Naive thymus-derived CD4-positive, alpha-beta T cell (primary cell): Measurements from ENCODE around the gene ASAP2. TPM values are rescaled to one million over a fixed set of nuclear protein-coding genes. Genes with fewer than 3 reads are reported as not detected.

Source experiments
- ATAC-seq: fragments of 150-1000 bp; cut with Tn5 transposase; 2 replicates; pipeline ENCODE4 v1.10.0; 2021; ENCODE audit warnings: mild to moderate bottlenecking, moderate library complexity
- CTCF ChIA-PET: fragments of 350-600 bp; sonication (Branson Sonifier 250); formaldehyde crosslinking; loops from one replicate; lab custom pipeline; 2021; ENCODE audit warnings: antibody characterized with exemption; lab: Charles Lee
- POLR2A ChIA-PET: fragments of 350-600 bp; sonication (Branson Sonifier 250); formaldehyde crosslinking; loops from one replicate; lab custom pipeline; 2021; ENCODE audit warnings: antibody characterized with exemption, inconsistent platforms; lab: Charles Lee
- DNase-seq, 9 donors: peaks; one replicate each; pipeline versions ENCODE4 v3.0.0 to v3.0.0-alpha.2; 2020 to 2022; ENCODE audit warnings: mixed read lengths in 1 of 9
- H3K27ac ChIP-seq: one replicate; pipeline ENCODE4 v1.7.0; 2013; ENCODE audit warnings: mild to moderate bottlenecking, low read depth, low read length, moderate library complexity
- H3K27me3 ChIP-seq, 2 donors: one replicate each; pipeline ENCODE4 v1.7.0; 2013; ENCODE audit warnings: low read length in 2 of 2, mild to moderate bottlenecking in 2 of 2, moderate library complexity in 2 of 2; ENCODE audit not compliant: control insufficient read depth in 2 of 2, insufficient read depth in 2 of 2
- H3K36me3 ChIP-seq, 3 experiments: 1 replicate in 2 of 3; 2 replicates in 1 of 3; pipeline ENCODE4 v1.7.0; 2013; ENCODE audit warnings: low read length in 3 of 3, mild to moderate bottlenecking in 3 of 3, moderate library complexity in 1 of 3; ENCODE audit not compliant: insufficient read depth in 3 of 3, control insufficient read depth in 2 of 3
- H3K4me1 ChIP-seq, 2 donors: one replicate each; pipeline ENCODE4 v1.7.0; 2013; ENCODE audit warnings: low read length in 2 of 2, mild to moderate bottlenecking in 2 of 2, moderate library complexity in 1 of 2; ENCODE audit not compliant: control insufficient read depth in 2 of 2, insufficient read depth in 2 of 2
- H3K4me3 ChIP-seq: 2 replicates; pipeline ENCODE4 v1.7.0; 2013; ENCODE audit warnings: mild to moderate bottlenecking, low read length
- H3K9me3 ChIP-seq, 3 experiments: 1 replicate in 2 of 3; 2 replicates in 1 of 3; pipeline ENCODE4 v1.7.0; 2013; ENCODE audit warnings: low read length in 3 of 3; ENCODE audit not compliant: control insufficient read depth in 2 of 3
- H3K27ac Mint-ChIP-seq, 9 donors: one replicate each; pipeline ENCODE4 v1.8.0; 2020 to 2022; ENCODE audit warnings: mixed read lengths in 9 of 9, mild to moderate bottlenecking in 8 of 9, moderate library complexity in 5 of 9, inconsistent platforms in 2 of 9
- H3K27me3 Mint-ChIP-seq, 5 donors: one replicate each; pipeline ENCODE4 v1.8.0; 2021 to 2022; ENCODE audit warnings: mixed read lengths in 5 of 5, mild to moderate bottlenecking in 1 of 5
- H3K36me3 Mint-ChIP-seq, 5 donors: one replicate each; pipeline ENCODE4 v1.8.0; 2020 to 2022; ENCODE audit warnings: mixed read lengths in 5 of 5, mild to moderate bottlenecking in 3 of 5, inconsistent platforms in 1 of 5
- H3K4me1 Mint-ChIP-seq, 7 donors: one replicate each; pipeline ENCODE4 v1.8.0; 2020 to 2022; ENCODE audit warnings: mixed read lengths in 7 of 7, mild to moderate bottlenecking in 3 of 7, inconsistent platforms in 1 of 7
- H3K4me3 Mint-ChIP-seq, 10 donors: one replicate each; pipeline ENCODE4 v1.8.0; 2020 to 2022; ENCODE audit warnings: mild to moderate bottlenecking in 10 of 10, mixed read lengths in 10 of 10, moderate library complexity in 6 of 10, inconsistent platforms in 2 of 10
- H3K9me3 Mint-ChIP-seq, 11 donors: one replicate each; pipeline ENCODE4 v1.8.0; 2020 to 2022; ENCODE audit warnings: mixed read lengths in 11 of 11, mild to moderate bottlenecking in 4 of 11, inconsistent platforms in 1 of 11, moderate library complexity in 1 of 11
- intact Hi-C, 2 donors: fragments of 100-400 bp; cut with micrococcal nuclease; formaldehyde crosslinking; loops; one replicate each; pipeline ENCODE4 v1.15.1; 2023
- polyA plus RNA-seq, 2 donors: library from polyadenylated mRNA; unstranded; fragments of 300-500 nt; fragmentation: Illumina TruSeq; gene quantifications; one replicate each; pipeline ENCODE4 v1.2.3, GENCODE V29; 2021
- total RNA-seq, 6 experiments: library from RNA in 5 of 6; stranded (reverse) in 5 of 6; gene quantifications; 1 replicate in 5 of 6; 2 replicates in 1 of 6; pipeline ENCODE4 v1.2.3 and lab custom pipeline; 2021 to 2026

ASAP2 gene
- total and polyA plus RNA-seq, 7 experiments from 2014 or later: 0.10 to 1.2 (median 0.45) TPM; not detected in 4

- DNase-seq (no peak), ATAC-seq (no peak)
- CTCF ChIA-PET: no interaction called here
- intact Hi-C loops: no loop called here
- Mint-ChIP-seq H3K4me1 (no peaks in the 10 kb centered on the region), H3K27ac (no peak overlapping the region), H3K27me3 (peaks cover 0 to 13% (median 7%) of the 10 kb centered on the region in 5 donors), H3K4me3 (no peak overlapping the region), H3K36me3 (no peaks in the 10 kb centered on the region), H3K9me3 (peaks cover 0 to 4% (median 0%) of the 10 kb centered on the region in 11 donors)
- Histone ChIP-seq H3K36me3 (no peaks in the 10 kb centered on the region), H3K27me3 (no peaks in the 10 kb centered on the region), H3K27ac (no peak overlapping the region), H3K9me3 (no peaks in the 10 kb centered on the region), H3K4me1 (no peaks in the 10 kb centered on the region), H3K4me3 (no peak overlapping the region)
- POLR2A ChIA-PET: no interaction called here
These were observed 112.1 kb downstream of the ASAP2 start for GRCh38 chr2:9318461-9319337.

- H3K9me3 ChIP-seq: no peaks in the 10 kb centered on the region
- Mint-ChIP-seq H3K4me1 (no peaks in the 10 kb centered on the region), H3K9me3 (peaks cover 0 to 4% (median 0%) of the 10 kb centered on the region in 11 donors), H3K27ac (no peak overlapping the region), H3K36me3 (no peaks in the 10 kb centered on the region), H3K27me3 (peaks cover 0 to 13% (median 7%) of the 10 kb centered on the region in 5 donors), H3K4me3 (no peak overlapping the region)
- H3K36me3 ChIP-seq: no peaks in the 10 kb centered on the region
- intact Hi-C loops: no loop called here
- ATAC-seq (no peak), DNase-seq (no peak)
- POLR2A ChIA-PET: no interaction called here
- CTCF ChIA-PET: no interaction called here
- H3K27ac ChIP-seq: no peak overlapping the region
- no peak overlapping the region for H3K4me3 ChIP-seq
- H3K4me1 ChIP-seq: no peaks in the 10 kb centered on the region
- H3K27me3 ChIP-seq: no peaks in the 10 kb centered on the region
These were observed 112.7 kb downstream of the ASAP2 start for GRCh38 chr2:9319338-9319715.

GRCh38 chr2:9322576-9322975 lies 116.0 kb downstream of the ASAP2 start:
- no peaks in the 10 kb centered on the region for H3K4me1 Mint-ChIP-seq
- Histone ChIP-seq H3K36me3 (no peaks in the 10 kb centered on the region), H3K27ac (no peak overlapping the region), H3K27me3 (no peaks in the 10 kb centered on the region), H3K9me3 (no peaks in the 10 kb centered on the region), H3K4me1 (no peaks in the 10 kb centered on the region), H3K4me3 (no peak overlapping the region)
- H3K27ac Mint-ChIP-seq: peak overlapping the region in 1 of 9 donors; percentile 39
- intact Hi-C loops: no loop called here
- H3K9me3 Mint-ChIP-seq: peaks cover 0 to 4% (median 0%) of the 10 kb centered on the region in 11 donors
- H3K27me3 Mint-ChIP-seq: peaks cover 0 to 19% (median 3%) of the 10 kb centered on the region in 5 donors
- CTCF ChIA-PET: no interaction called here
- POLR2A ChIA-PET: no interaction called here
- DNase-seq (no peak), ATAC-seq (no peak)
- H3K36me3 Mint-ChIP-seq: no peaks in the 10 kb centered on the region
- no peak overlapping the region for H3K4me3 Mint-ChIP-seq

- Mint-ChIP-seq H3K36me3 (no peaks in the 10 kb centered on the region), H3K4me3 (no peak overlapping the region), H3K4me1 (no peaks in the 10 kb centered on the region), H3K27ac (no peak overlapping the region), H3K9me3 (peaks cover 0 to 4% (median 0%) of the 10 kb centered on the region in 11 donors), H3K27me3 (peaks cover 0 to 27% (median 8%) of the 10 kb centered on the region in 5 donors)
- ChIA-PET POLR2A (no interaction called here), CTCF (no interaction called here)
- DNase-seq: no peak
- ATAC-seq: no peak
- H3K9me3 ChIP-seq: no peaks in the 10 kb centered on the region
- no peaks in the 10 kb centered on the region for H3K27me3 ChIP-seq
- intact Hi-C loops: no loop called here
- no peaks in the 10 kb centered on the region for H3K4me1 ChIP-seq
- H3K4me3 ChIP-seq: no peak overlapping the region
- H3K27ac ChIP-seq: no peak overlapping the region
- H3K36me3 ChIP-seq: no peaks in the 10 kb centered on the region
These were observed 118.8 kb downstream of the ASAP2 start for GRCh38 chr2:9325428-9325827.

GRCh38 chr2:9326975-9327374 lies 120.4 kb downstream of the ASAP2 start:
- H3K27ac ChIP-seq: no peak overlapping the region
- DNase-seq (no peak), ATAC-seq (no peak)
- H3K4me3 ChIP-seq: no peak overlapping the region
- H3K36me3 ChIP-seq: no peaks in the 10 kb centered on the region
- ChIA-PET CTCF (no interaction called here), POLR2A (interaction anchor here (0.7 kb wide), 1 partner anchor 17 kb away, joined by 3 read pairs; no protein-coding TSS in a partner anchor)
- intact Hi-C loops: no loop called here
- Mint-ChIP-seq H3K36me3 (no peaks in the 10 kb centered on the region), H3K27ac (no peak overlapping the region), H3K9me3 (peaks cover 0 to 4% (median 0%) of the 10 kb centered on the region in 11 donors), H3K27me3 (peaks cover 0 to 24% (median 8%) of the 10 kb centered on the region in 5 donors), H3K4me1 (no peaks in the 10 kb centered on the region), H3K4me3 (no peak overlapping the region)
- H3K9me3 ChIP-seq: no peaks in the 10 kb centered on the region
- no peaks in the 10 kb centered on the region for H3K4me1 ChIP-seq
- no peaks in the 10 kb centered on the region for H3K27me3 ChIP-seq

- intact Hi-C loops: no loop called here
- H3K9me3 Mint-ChIP-seq: no peaks in the 10 kb centered on the region
- Histone ChIP-seq H3K9me3 (no peaks in the 10 kb centered on the region), H3K4me1 (no peaks in the 10 kb centered on the region), H3K27me3 (no peaks in the 10 kb centered on the region), H3K36me3 (no peaks in the 10 kb centered on the region), H3K27ac (no peak overlapping the region), H3K4me3 (no peak overlapping the region)
- ATAC-seq: peak; percentile 61
- H3K27me3 Mint-ChIP-seq: peaks cover 0 to 20% (median 7%) of the 10 kb centered on the region in 5 donors
- H3K27ac Mint-ChIP-seq: no peak overlapping the region
- no peak for DNase-seq
- no peak overlapping the region for H3K4me3 Mint-ChIP-seq
- CTCF ChIA-PET: no interaction called here
- POLR2A ChIA-PET: interaction anchor here (0.7 kb wide), 1 partner anchor 18 kb away, joined by 3 read pairs; no protein-coding TSS in a partner anchor
- no peaks in the 10 kb centered on the region for H3K36me3 Mint-ChIP-seq
- no peaks in the 10 kb centered on the region for H3K4me1 Mint-ChIP-seq
These were observed 121.3 kb downstream of the ASAP2 start for GRCh38 chr2:9327873-9328352.
